Measurements from ENCODE around the gene STARD3.

STARD3 gene

DNA sequence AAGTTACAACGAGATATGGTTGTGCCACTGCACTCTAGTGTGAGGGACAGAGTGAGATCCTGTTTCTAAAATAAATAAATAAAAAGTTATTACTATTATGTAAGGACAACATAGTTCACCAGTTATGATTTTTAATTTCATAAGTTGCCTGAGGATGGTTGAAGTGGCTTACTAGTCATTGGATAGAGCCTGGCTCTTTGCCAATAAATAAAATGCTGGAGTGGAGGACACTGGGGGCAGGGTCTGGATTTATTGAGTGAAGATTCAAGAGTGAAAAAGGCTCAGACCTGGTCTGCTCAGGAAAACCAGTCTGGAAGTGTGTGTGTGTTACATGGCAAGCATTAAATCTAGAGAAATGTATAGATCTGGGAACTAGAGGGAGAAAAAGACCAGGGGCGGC is 2.1 kb downstream of the STARD3 start:
- no peak for DNase-seq (ENCODE audit: low spot score)

GRCh38 chr17:39639566-39640458 is 2.9 kb downstream of the STARD3 start:
- no peak for DNase-seq (ENCODE audit: low spot score)

DNA sequence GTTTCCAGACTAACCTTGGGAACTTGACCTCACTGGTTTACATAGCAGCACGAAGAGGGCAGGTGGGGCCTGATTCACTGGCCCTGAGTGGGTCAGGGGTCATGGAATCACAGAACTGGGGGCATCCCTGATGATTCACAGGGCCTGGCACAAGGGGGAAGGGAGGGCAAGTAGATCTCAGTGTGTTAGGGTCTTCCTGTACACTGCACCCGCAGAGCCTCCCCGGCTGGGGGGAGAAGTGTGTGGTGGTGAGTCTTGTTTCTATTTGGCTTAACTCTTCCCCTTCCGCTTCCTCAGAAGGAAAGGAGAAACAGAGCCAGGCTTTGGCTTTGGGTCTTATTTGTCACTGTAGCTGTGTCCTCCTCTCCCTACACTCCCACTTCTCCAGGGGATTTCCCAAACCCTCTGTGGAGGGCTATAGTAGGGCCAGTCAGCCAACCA is 3.7 kb downstream of the STARD3 start:
- no peak for DNase-seq (ENCODE audit: low spot score)

GRCh38 chr17:39641097-39641496 is 4.2 kb downstream of the STARD3 start:
- no peak for DNase-seq (ENCODE audit: low spot score)

DNA sequence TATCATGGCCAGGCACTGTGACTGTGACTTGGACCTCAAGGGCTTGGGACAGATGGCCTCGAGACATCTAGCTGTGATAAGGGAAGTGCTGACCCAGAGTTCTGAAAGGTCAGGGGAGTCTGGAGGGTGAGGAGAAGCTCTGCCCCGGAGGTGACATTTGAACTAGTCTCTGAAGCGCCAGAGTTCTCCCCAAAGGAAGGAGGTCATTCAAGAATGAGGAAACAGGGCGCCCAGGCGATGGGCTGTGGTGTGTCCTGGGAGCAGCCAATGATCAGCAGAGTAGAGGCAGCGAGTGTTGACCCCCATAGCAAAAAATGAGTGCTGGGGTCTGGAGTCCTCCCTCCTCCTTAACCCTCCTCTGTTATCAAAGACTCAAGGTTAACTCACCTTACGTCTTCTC is 4.9 kb downstream of the STARD3 start:
- DNase-seq (ENCODE audit: low spot score), result no peak

DNA sequence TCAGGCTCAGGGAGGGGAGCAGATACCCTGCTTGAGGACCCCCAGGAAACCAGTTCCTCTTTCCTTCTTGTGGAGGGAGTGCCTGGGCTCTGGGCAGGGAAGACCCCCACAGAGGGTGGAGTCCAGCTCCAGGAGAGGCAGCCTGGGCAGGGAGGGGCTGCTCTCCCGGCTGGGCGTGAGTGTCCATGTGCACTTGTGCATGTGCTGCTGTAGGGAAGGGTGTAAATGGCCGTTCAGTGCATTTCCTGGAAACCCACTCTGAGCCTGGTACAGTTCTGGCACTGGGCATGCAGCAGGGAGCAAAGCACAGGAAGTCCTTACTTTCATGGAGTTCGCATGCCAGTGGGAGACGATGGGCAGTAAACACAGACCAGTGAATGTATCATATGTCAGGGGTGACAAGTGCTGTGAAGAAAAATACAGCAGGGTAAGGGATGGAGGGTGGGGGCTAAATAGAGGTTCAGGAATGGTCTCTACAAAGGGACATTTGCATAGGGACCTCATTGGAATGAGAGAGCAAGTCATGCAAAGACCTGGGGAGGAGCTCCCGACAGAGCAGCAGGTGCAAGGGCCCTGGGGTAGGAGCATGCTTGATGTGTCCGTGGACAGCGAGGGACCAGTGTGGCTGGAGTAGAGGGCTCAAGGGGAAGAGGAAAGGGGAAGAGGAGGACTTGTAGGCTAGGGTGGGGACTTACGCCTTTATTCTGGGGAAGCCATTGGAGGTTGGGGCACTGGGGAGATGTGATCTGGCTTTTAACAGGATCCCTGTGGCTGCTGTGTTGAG is 5.5 kb downstream of the STARD3 start:
- DNase-seq (ENCODE audit: low spot score), result no peak

DNA sequence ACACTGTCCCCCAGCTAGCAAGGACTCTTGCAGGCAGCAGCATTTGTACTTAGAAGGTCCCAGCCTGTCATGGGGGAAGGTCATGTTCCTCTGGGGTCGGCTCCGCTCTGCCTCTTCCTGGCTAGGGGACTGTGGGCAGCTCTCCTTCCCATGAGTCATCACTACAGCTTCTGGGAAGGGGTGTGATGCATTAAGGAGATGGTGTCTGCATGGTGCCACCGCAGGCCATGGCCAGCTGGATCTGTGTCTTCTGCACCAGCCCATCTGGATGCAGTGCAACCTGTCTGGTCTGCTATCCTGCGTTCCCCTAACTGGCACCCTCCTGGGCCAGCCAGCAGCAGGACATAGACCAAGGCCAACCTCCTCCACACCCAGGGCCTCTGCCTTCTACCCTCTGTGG is 6.3 kb downstream of the STARD3 start:
- DNase-seq (ENCODE audit: low spot score), result no peak

GRCh38 chr17:39647256-39647655 is 10.3 kb downstream of the STARD3 start:
- no peak for DNase-seq (ENCODE audit: low spot score)

GRCh38 chr17:39648616-39649366 is 11.8 kb downstream of the STARD3 start:
- DNase-seq (ENCODE audit: low spot score), result no peak

DNA sequence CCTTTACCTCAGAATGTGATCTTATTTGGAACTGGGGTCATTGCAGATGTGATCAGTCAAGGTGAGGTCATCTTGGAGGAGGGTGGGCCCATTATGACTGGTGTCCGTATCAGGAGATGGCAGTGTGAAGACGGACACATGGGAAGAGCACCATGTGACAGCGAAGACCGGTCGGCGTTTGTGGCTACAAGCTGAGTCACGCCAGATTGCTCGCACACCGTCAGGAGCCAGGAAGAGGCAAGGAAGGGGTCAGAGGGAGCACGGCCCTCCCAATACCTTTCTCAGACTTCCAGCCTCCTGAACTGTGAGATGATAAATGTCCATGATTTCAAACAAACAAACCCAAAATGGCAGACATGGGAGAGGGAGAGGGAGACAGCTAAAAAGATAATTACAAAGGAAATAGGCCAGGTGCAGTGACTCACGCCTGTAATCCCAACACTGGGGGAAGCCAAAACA is 13.2 kb downstream of the STARD3 start:
- DNase-seq (ENCODE audit: low spot score), result no peak

GRCh38 chr17:39651923-39652586 is 15.1 kb downstream of the STARD3 start:
- no peak for DNase-seq (ENCODE audit: low spot score)

DNA sequence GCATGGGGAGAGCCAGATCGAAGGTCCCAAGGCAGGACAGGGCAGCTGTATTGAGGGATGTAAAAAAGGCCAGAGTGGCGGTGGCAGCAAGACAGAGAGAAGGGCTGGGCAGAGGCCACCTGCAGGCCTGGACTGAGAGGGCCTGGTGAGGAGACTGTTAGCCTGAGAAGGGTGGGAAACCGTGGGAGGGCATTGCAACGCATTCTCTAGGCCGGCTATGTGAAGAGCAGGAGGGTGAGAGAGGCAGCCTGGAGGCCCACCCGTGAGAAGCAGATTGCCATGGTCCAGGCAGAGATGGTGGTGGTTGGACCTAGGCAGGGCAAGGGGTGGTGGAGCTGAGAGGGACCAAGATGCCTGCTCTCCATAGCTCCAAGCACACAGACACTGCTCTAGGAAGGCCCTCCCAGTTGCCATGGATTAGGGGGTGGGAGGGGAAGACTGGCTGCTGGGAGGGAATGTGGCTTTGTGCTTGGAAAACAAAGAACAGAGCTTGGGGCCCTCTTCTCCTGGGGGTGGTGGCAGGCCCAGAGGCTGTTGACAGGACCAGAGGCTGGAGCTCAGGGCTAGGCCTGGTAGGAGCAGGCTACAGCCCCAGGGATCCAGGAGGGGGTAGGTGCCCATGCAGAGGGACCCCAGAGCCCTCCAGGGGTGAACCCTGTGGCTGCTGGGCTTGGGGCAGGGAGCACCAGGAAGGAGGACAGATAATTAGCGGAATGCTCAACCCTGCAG is 15.8 kb downstream of the STARD3 start:
- DNase-seq (ENCODE audit: low spot score), result no peak

GRCh38 chr17:39653316-39653661 is 16.3 kb downstream of the STARD3 start:
- no peak for DNase-seq (ENCODE audit: low spot score)

DNA sequence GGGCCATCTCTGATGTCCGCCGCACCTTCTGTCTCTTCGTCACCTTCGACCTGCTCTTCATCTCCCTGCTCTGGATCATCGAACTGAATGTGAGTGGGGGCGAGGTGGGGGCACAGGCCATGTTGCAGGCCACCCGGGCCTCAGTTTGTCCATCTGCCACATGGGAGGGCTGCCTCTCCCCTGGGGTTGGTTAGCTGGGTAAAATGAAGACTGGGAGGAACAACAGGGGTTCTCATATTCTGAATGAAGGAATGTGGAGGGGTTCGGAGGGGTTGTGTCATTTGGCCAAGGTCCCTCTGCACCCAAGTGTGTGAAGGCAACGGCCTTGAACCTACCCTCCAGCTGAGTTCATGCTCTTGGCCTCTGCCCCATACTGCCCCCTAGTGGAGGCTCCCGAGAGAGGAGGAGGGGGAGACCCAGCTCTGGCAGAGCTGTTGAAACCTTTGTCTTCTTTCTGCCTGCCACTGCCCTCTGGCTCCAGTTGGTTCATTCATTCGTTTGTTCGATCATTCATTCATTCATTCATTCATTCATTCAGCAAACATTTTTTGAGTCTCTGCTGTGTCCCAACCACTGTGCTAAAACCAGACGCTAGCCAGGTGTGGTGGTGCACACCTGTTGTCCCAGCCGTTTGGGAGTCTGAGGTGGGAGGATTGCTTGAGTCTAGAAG is 16.9 kb downstream of the STARD3 start:
- peak; percentile 94 for DNase-seq (ENCODE audit: low spot score)

GRCh38 chr17:39655105-39655504 is 18.2 kb downstream of the STARD3 start:
- DNase-seq (ENCODE audit: low spot score), result no peak

GRCh38 chr17:39658346-39658745 is 21.4 kb downstream of the STARD3 start:
- DNase-seq (ENCODE audit: low spot score), result no peak

- DNase-seq (ENCODE audit: low spot score), result no peak
Observed at GRCh38 chr17:39658760-39659159, 21.8 kb downstream of the STARD3 start.

- DNase-seq (ENCODE audit: low spot score), result no peak
Observed at GRCh38 chr17:39659279-39660010, 22.5 kb downstream of the STARD3 start.

GRCh38 chr17:39660011-39660360 is 23.0 kb downstream of the STARD3 start:
- DNase-seq (ENCODE audit: low spot score), result no peak

Data from HuH-7 (cell line).